ENCODE results near the gene SPDEF. TPM values are rescaled to one million over a fixed set of nuclear protein-coding genes. Genes with fewer than 3 reads are reported as not detected.

SPDEF gene
- under 1 TPM in 2 of 4 donors, not detected in 2; 0.16 to 0.20 TPM for total RNA-seq

- H3K9me3 ChIP-seq: no peaks in the 10 kb centered on the region
- no peaks in the 10 kb centered on the region for H3K27me3 ChIP-seq
- no peaks in the 10 kb centered on the region for H3K4me1 ChIP-seq
- no peaks in the 10 kb centered on the region for H3K36me3 ChIP-seq
- TF ChIP-seq, protein P1, sequence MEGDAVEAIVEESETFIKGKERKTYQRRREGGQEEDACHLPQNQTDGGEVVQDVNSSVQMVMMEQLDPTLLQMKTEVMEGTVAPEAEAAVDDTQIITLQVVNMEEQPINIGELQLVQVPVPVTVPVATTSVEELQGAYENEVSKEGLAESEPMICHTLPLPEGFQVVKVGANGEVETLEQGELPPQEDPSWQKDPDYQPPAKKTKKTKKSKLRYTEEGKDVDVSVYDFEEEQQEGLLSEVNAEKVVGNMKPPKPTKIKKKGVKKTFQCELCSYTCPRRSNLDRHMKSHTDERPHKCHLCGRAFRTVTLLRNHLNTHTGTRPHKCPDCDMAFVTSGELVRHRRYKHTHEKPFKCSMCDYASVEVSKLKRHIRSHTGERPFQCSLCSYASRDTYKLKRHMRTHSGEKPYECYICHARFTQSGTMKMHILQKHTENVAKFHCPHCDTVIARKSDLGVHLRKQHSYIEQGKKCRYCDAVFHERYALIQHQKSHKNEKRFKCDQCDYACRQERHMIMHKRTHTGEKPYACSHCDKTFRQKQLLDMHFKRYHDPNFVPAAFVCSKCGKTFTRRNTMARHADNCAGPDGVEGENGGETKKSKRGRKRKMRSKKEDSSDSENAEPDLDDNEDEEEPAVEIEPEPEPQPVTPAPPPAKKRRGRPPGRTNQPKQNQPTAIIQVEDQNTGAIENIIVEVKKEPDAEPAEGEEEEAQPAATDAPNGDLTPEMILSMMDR (IDR thresholded peaks at IDR 0.05 in 4 of 5, conservative IDR thresholded peaks at IDR 0.05 in 1 of 5): no peak
- TF ChIP-seq POLR2A (IDR thresholded peaks at IDR 0.05): no peak
- ATAC-seq (no peak), DNase-seq (no peak)
- in situ Hi-C loops (cut with MboI; ENCODE audit: low sequenced_read_pairs in 4 of 4) (no loop called here), intact Hi-C loops (cut with DNase I; ENCODE audit: low total_unique reads) (no loop called here)
- H3K27ac ChIP-seq: no peak within 1 kb of the TSS
- H3K4me3 ChIP-seq: no peak within 1 kb of the TSS
Measured at GRCh38 chr6:34556031-34556471, at the start of gene SPDEF. Gene SPDEF (minus strand): TSS chr6:34556329. CDS start chr6:34544455, 11,874 bp downstream.

- H3K27me3 ChIP-seq: no peaks in the 10 kb centered on the region
- H3K4me1 ChIP-seq: peaks cover 60 to 70% of the 10 kb centered on the region in 2 donors
- no peak for TF ChIP-seq POLR2A (IDR thresholded peaks at IDR 0.05)
- TF ChIP-seq, protein P1 (IDR thresholded peaks at IDR 0.05 in 4 of 5, conservative IDR thresholded peaks at IDR 0.05 in 1 of 5): no peak
- H3K36me3 ChIP-seq: peaks cover 0 to 5% of the 10 kb centered on the region in 2 donors
- H3K27ac ChIP-seq: peak overlapping the region in 1 of 4 donors; percentile 92
- in situ Hi-C loops (cut with MboI; ENCODE audit: low sequenced_read_pairs in 4 of 4): loop anchor here (10.0 to 25.0 kb wide), 6 partner anchors 79 to 416 kb away; partner anchors contain the start of gene PACSIN1 (in 1 of the 4)
- no peak overlapping the region for H3K4me3 ChIP-seq
- intact Hi-C loops (cut with DNase I; ENCODE audit: low total_unique reads): loop anchor here (5.0 to 10.0 kb wide), 2 partner anchors 151 to 356 kb away; partner anchors contain the start of genes SMIM29 and SNRPC
- ATAC-seq (no peak), DNase-seq (no peak)
- H3K9me3 ChIP-seq: no peaks in the 10 kb centered on the region
Measured at GRCh38 chr6:34603707-34604106, 47.6 kb upstream of the SPDEF start.

GRCh38 chr6:34602318-34603111, 46.4 kb upstream of the SPDEF start:
- intact Hi-C loops (cut with DNase I; ENCODE audit: low total_unique reads) (loop anchor here (5.0 to 10.0 kb wide), 2 partner anchors 152 to 355 kb away; partner anchors contain the start of genes SMIM29 and SNRPC), in situ Hi-C loops (cut with MboI; ENCODE audit: low sequenced_read_pairs in 4 of 4) (loop anchor here (10.0 to 25.0 kb wide), 6 partner anchors 78 to 415 kb away; partner anchors contain the start of gene PACSIN1 (in 1 of the 4))
- Histone ChIP-seq H3K4me3 (no peak overlapping the region), H3K4me1 (peaks cover 68 to 71% of the 10 kb centered on the region in 2 donors), H3K27me3 (no peaks in the 10 kb centered on the region), H3K36me3 (peaks cover 0 to 5% of the 10 kb centered on the region in 2 donors), H3K27ac (peak overlapping the region; percentile 65 to 92 (median 80)), H3K9me3 (no peaks in the 10 kb centered on the region)
- ATAC-seq (peak; percentile 72 to 73), DNase-seq (peak; percentile 63 to 76)
- no peak for TF ChIP-seq POLR2A (IDR thresholded peaks at IDR 0.05)
- TF ChIP-seq, protein P1 (IDR thresholded peaks at IDR 0.05 in 4 of 5, conservative IDR thresholded peaks at IDR 0.05 in 1 of 5): no peak

DNA sequence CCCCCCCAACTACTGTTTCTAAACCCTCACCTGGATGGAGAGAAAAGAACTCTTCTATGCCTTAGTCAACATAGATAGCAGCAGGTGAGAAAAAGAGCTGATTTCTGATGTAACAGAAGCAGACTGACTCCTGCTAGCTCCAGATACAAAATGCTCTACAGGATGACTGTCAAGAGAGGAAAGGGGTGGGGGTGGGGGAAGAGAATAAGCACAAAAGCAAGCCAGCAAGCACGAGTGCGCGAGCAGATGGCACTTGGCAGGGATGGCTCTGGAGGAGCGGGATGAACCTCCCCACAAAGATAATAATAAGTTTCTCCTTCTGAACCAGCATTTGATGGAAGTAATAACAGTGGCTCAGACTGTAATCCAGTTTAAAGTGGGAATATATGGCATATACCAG, 45.6 kb upstream of the SPDEF start:
- no peaks in the 10 kb centered on the region for H3K27me3 ChIP-seq
- intact Hi-C loops (cut with DNase I; ENCODE audit: low total_unique reads): loop anchor here (5.0 to 10.0 kb wide), 2 partner anchors 153 to 354 kb away; partner anchors contain the start of genes SMIM29 and SNRPC
- ATAC-seq (peak; percentile 84), DNase-seq (peak; percentile 76 to 83)
- peak overlapping the region in 1 of 4 donors; percentile 18 for H3K4me3 ChIP-seq
- H3K27ac ChIP-seq: peak overlapping the region; percentile 65 to 92 (median 80)
- H3K9me3 ChIP-seq: no peaks in the 10 kb centered on the region
- in situ Hi-C loops (cut with MboI; ENCODE audit: low sequenced_read_pairs in 4 of 4): loop anchor here (10.0 to 25.0 kb wide), 6 partner anchors 77 to 414 kb away; partner anchors contain the start of gene PACSIN1 (in 1 of the 4)
- TF ChIP-seq, protein P1 (IDR thresholded peaks at IDR 0.05 in 4 of 5, conservative IDR thresholded peaks at IDR 0.05 in 1 of 5): no peak
- TF ChIP-seq POLR2A (IDR thresholded peaks at IDR 0.05): peak; percentile 38 to 56
- peaks cover 0 to 5% of the 10 kb centered on the region in 2 donors for H3K36me3 ChIP-seq
- peaks cover 74 to 76% of the 10 kb centered on the region in 2 donors for H3K4me1 ChIP-seq

All from gastrocnemius medialis (tissue), 4 donors.